ENCODE results near the gene ARID1B.

The ARID1B gene

DNA sequence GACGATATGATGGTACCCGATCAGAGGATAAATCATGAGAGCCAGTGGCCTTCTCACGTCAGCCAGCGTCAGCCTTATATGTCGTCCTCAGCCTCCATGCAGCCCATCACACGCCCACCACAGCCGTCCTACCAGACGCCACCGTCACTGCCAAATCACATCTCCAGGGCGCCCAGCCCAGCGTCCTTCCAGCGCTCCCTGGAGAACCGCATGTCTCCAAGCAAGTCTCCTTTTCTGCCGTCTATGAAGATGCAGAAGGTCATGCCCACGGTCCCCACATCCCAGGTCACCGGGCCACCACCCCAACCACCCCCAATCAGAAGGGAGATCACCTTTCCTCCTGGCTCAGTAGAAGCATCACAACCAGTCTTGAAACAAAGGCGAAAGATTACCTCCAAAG is 423.9 kb downstream of the ARID1B start:
- DNase-seq, result no peak

GRCh38 chr6:157203312-157203744 is 426.1 kb downstream of the ARID1B start:
- peak; percentile 96 for DNase-seq

DNA sequence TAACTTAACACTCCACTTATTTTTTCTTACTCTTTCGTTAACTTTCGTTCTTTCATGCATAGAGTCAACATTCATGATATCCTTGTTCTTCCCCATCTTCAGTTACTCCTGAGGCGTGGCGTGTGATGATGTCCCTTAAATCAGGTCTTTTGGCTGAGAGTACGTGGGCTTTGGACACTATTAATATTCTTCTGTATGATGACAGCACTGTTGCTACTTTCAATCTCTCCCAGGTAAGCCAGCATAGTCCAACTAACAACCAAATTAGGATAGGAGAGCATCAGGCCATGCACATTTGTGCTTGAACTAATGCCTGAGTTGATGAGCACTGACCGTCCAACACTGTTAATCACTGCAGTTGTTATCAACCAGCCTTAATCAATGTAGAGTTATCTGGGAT is 426.6 kb downstream of the ARID1B start:
- no peak for DNase-seq

- DNase-seq, result no peak
These were observed 428.5 kb downstream of the ARID1B start for GRCh38 chr6:157205473-157206358.

DNA sequence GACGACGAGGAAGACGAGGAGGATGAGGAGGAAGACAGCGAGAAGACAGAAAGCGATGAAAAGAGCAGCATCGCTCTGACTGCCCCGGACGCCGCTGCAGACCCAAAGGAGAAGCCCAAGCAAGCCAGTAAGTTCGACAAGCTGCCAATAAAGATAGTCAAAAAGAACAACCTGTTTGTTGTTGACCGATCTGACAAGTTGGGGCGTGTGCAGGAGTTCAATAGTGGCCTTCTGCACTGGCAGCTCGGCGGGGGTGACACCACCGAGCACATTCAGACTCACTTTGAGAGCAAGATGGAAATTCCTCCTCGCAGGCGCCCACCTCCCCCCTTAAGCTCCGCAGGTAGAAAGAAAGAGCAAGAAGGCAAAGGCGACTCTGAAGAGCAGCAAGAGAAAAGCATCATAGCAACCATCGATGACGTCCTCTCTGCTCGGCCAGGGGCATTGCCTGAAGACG is 429.2 kb downstream of the ARID1B start:
- no peak for DNase-seq

DNA sequence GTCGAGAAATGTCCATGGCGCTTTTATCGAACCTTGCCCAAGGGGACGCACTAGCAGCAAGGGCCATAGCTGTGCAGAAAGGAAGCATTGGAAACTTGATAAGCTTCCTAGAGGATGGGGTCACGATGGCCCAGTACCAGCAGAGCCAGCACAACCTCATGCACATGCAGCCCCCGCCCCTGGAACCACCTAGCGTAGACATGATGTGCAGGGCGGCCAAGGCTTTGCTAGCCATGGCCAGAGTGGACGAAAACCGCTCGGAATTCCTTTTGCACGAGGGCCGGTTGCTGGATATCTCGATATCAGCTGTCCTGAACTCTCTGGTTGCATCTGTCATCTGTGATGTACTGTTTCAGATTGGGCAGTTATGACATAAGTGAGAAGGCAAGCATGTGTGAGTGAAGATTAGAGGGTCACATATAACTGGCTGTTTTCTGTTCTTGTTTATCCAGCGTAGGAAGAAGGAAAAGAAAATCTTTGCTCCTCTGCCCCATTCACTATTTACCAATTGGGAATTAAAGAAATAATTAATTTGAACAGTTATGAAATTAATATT is 430.4 kb downstream of the ARID1B start:
- DNase-seq, result no peak

GRCh38 chr6:157209865-157210530 is 432.8 kb downstream of the ARID1B start:
- DNase-seq, result no peak

DNA sequence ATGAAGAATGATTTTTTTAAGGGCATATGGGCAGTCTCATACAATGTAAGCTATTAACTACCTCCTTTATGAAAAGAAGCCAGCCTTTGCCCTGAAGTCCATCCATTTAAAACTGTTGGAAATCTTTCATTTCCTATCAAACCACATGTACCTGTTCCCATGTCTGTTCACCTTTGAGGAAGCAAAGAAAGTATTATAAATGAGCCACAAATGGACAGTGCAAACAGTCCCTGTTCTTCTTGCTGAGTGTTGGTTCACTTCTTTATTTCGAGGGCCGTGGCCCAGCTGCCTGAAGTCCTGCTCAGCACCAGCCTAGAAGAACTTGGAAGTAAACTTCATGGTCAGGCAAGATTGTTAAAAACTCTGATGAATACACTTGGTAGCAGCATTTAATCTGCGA is 433.8 kb downstream of the ARID1B start:
- DNase-seq, result no peak

DNA sequence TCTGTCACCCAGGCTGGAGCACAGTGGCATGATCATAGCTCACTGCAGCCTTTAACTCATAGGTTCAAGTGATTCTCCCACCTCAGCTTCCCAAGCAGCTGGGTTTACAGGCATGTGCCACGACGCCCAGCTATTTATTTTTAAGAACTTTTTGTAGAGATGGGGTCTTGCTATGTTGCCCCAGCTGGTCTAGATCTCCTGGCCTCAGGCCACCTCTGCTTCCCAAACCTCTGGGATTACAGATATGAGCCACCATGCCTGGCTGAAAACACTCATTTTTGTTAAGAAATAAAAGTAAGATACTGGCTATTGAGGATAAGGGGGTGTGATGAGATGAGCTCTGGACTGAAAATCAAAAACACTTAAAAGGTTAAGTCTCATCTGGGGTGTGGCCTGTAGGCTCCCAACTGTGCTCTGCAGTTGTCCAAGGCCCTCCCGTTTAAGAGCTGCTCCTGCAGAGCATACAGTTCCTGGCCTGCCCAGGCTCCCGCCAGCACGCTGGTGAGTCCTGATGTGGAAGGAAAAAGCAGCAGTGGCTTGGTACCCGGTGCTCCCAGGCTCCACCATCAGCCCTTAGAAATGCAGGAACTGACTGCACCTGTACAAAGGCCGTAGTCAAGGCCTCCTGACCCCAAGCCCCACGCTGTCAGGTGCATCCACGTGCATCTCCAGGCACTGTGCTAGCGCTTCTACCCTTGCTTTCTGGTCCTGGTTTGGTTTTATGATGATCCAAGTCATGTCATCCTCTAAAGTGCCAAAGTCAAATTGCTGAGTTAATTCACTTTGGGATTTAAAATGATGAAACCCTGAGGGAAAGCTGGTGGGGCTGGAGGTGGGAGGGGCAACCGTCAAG is 434.7 kb downstream of the ARID1B start:
- DNase-seq, result no peak

GRCh38 chr6:157213426-157213825 is 436.2 kb downstream of the ARID1B start:
- no peak for DNase-seq

DNA sequence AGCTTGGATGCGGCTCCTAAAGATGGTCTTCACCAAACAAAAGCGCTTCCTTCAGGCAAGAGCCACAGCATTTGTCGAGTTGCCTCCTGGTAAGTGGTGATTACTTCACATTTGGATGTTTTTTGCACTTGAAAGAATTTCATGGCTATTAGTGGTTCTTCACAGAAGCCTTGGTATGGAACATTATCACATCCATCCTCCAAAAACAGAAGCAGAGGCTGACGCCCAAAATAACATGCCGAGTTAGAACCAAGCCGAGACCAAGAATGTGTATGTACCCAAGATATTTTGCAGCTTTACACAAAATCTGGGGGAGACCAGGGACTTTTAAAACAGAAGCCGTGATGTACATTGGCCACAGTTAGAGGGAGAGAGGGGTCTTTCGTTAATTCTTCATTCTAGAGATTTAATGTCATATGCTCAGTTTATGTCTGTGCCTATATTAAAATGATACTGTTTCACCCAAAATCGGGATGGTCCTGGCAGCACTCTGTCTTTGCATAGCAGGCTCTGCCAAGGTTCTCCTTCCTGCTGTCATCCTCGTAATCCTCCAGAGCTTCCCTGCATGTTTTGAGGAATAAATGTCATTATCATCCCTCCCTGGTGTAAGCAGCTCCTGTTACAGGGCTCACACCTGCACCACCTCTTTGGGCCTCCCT is 436.9 kb downstream of the ARID1B start:
- no peak for DNase-seq

- no peak for DNase-seq
These were observed 438.5 kb downstream of the ARID1B start for GRCh38 chr6:157215717-157216116.

- DNase-seq, result no peak
These were observed 439.4 kb downstream of the ARID1B start for GRCh38 chr6:157216570-157216969.

DNA sequence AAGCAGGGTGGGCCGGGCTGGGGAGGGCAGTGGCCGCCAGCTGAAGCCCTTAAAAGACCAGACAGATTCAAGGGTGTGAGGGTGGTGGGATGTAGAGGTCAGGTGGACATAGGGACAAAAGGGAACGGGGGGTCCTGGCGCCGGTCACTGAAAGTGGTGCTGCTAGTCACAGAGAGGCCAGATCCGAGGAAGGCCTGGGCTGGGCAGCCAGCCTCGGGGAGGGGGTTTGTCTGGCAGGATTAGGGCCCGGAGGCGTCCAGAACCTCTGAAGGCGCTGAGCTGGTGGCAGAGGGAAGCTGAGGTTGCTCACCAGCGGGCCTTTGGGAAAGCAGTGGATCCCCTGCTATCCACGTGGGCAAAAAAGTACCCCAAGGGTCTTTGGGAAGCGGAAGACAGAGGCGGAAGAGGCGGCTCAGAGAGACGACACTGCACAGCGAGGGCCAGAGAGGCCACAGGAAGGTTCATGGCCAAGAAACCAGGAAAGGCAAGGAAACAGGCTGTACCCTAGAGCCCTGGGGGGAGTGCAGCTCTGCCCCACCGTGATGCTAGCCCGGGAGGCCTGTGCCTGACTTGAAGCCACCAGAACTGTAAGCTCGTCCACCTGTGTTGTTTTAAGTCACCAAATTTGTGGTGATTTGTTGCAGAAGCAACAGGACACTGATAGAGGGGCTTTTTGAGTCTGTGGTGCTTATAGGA is 440.2 kb downstream of the ARID1B start:
- no peak for DNase-seq

- no peak for DNase-seq
These were observed 440.8 kb downstream of the ARID1B start for GRCh38 chr6:157217894-157218370.

GRCh38 chr6:157218371-157219198 is 441.4 kb downstream of the ARID1B start:
- DNase-seq, result no peak

- DNase-seq, result no peak
These were observed 442.3 kb downstream of the ARID1B start for GRCh38 chr6:157219201-157220200.

DNA sequence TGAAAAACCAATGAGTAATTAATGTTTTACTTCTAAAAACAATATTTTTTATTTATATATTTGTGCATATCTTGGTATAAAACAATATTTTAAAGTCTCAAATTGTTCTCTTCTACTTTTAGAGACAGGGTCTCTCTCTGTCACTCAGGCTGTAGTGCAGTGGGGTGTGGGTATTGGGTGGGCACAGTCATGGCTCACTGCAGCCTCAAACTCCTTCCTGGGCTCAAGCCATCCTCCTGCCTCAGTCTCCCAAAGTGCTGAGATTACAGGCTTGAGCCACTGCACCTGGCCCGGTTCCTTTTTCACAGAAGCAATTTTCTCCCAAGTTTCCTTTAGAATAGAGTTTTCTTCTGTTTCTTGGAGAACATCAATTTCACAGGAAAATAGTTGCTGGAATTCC is 443.3 kb downstream of the ARID1B start:
- no peak for DNase-seq
